ENCODE results near the gene DHH. TPM values are rescaled to one million over a fixed set of nuclear protein-coding genes. Genes with fewer than 3 reads are reported as not detected.
A peak's percentile ranks its signal among the peaks of the same experiment; 100 is the strongest.

Gene DHH
- polyA plus RNA-seq, 3 donors, result not detected

DNA sequence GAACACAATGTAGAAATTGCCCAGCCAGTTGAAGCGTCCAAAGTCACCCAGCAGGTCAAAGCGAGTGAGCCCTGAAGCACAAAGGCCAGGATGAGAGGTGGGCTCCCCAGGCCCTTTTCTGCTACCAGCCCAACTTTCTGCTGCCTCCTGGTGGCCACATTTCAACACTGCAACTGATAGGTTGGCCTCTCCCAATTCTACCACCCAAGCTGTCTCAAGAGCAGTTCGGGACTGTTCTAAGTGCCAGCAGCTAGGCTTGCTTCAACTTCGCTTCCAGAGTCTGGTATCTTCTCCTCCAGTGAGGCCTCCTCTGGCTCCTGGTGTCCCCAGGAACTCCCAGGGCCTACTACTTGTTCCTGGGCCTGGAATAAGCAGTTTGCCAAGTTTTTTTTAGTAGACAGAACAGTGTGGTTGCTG lies 3.4 kb upstream of the DHH start:
- Mint-ChIP-seq H3K27ac (no peak overlapping the region), H3K9me3 (peaks cover 0 to 8% (median 3%) of the 10 kb centered on the region in 7 donors), H3K4me3 (no peak overlapping the region), H3K36me3 (peaks cover 73 to 79% of the 10 kb centered on the region in 2 donors), H3K27me3 (ENCODE audit: low read depth in 3 of 3) (peaks cover 32 to 36% (median 33%) of the 10 kb centered on the region in 3 donors), H3K4me1 (peaks cover 14% of the 10 kb centered on the region)
- Histone ChIP-seq H3K79me2 (ENCODE audit: insufficient read depth, low read length) (no peaks in the 10 kb centered on the region), H3K9ac (ENCODE audit: insufficient read depth, low read length, poor library complexity, severe bottlenecking) (no peak overlapping the region), H3K27ac (ENCODE audit: low read depth in 1 of 2, low read length in 2 of 2) (no peak overlapping the region), H3K4me1 (ENCODE audit: control insufficient read depth in 1 of 2, insufficient read depth in 2 of 2, low read length in 2 of 2) (peaks cover 6 to 14% of the 10 kb centered on the region in 2 donors), H3K9me3 (replicated peaks in 1 of 2; ENCODE audit: control insufficient read depth in 1 of 2, insufficient read depth in 1 of 2, low read length in 2 of 2) (peaks cover 0 to 5% of the 10 kb centered on the region in 2 donors), H3K4me2 (replicated peaks; ENCODE audit: extremely low read depth, low read length, poor library complexity, severe bottlenecking) (no peak overlapping the region), H4K20me1 (ENCODE audit: insufficient read depth, low read length) (peaks cover 35% of the 10 kb centered on the region), H3K36me3 (replicated peaks in 1 of 2; ENCODE audit: control insufficient read depth in 1 of 2, insufficient read depth in 2 of 2, low read length in 2 of 2) (peaks cover 58 to 77% of the 10 kb centered on the region in 2 donors), H2AFZ (ENCODE audit: insufficient read depth, low read depth, low read length, poor library complexity, severe bottlenecking) (no peak overlapping the region), H3K27me3 (ENCODE audit: control insufficient read depth in 2 of 2, insufficient read depth in 2 of 2, low read length in 2 of 2) (peaks cover 29% of the 10 kb centered on the region in 2 donors), H3K4me3 (replicated peaks in 1 of 3; ENCODE audit: low read depth in 2 of 3, low read length in 3 of 3) (no peak overlapping the region)
- intact Hi-C loops (cut with micrococcal nuclease), result loop anchor here in 1 of 2 donors (5.0 kb wide), 1 partner anchor 36 kb away; the partner anchor contains the start of gene KMT2D
- 95% methylated on average over 3 of the region's 4 CpGs for whole genome bisulfite sequencing (ENCODE audit: insufficient coverage)
- peak in 2 of 3 donors; percentile 48 to 51 for DNase-seq
- TF ChIP-seq, protein P1, sequence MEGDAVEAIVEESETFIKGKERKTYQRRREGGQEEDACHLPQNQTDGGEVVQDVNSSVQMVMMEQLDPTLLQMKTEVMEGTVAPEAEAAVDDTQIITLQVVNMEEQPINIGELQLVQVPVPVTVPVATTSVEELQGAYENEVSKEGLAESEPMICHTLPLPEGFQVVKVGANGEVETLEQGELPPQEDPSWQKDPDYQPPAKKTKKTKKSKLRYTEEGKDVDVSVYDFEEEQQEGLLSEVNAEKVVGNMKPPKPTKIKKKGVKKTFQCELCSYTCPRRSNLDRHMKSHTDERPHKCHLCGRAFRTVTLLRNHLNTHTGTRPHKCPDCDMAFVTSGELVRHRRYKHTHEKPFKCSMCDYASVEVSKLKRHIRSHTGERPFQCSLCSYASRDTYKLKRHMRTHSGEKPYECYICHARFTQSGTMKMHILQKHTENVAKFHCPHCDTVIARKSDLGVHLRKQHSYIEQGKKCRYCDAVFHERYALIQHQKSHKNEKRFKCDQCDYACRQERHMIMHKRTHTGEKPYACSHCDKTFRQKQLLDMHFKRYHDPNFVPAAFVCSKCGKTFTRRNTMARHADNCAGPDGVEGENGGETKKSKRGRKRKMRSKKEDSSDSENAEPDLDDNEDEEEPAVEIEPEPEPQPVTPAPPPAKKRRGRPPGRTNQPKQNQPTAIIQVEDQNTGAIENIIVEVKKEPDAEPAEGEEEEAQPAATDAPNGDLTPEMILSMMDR (IDR thresholded peaks at IDR 0.05), result peak; percentile 95

DNA sequence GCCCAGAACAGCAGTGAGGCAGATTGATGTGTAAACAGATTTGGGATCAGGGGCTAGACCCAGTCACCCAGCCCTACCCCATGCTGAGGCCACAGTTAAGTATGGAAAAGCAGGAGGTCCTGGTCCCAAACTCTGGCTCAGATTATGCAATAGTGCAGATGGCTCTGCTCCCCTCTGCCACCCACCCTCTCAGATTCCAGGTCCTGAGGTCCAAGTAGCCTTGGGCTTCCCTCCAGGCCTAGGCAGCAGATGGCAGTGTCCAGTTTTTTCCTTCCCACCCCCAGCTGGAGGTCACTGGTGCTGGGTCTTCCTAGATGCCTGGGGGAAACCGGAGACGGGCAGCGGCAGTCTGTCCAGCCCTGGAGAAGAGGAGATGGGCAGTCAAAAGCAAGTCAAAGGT lies 2.8 kb upstream of the DHH start:
- H3K27me3 ChIP-seq (ENCODE audit: control insufficient read depth in 2 of 2, insufficient read depth in 2 of 2, low read length in 2 of 2), result peaks cover 36% of the 10 kb centered on the region in 2 donors
- no peak overlapping the region for H3K27ac Mint-ChIP-seq
- peaks cover 8 to 18% of the 10 kb centered on the region in 2 donors for H3K4me1 ChIP-seq (ENCODE audit: control insufficient read depth in 1 of 2, insufficient read depth in 2 of 2, low read length in 2 of 2)
- peaks cover 17% of the 10 kb centered on the region for H3K4me1 Mint-ChIP-seq
- H3K4me3 Mint-ChIP-seq, result no peak overlapping the region
- H3K9me3 ChIP-seq (replicated peaks in 1 of 2; ENCODE audit: control insufficient read depth in 1 of 2, insufficient read depth in 1 of 2, low read length in 2 of 2), result peaks cover 0 to 9% of the 10 kb centered on the region in 2 donors
- no peak overlapping the region for H3K9ac ChIP-seq (ENCODE audit: insufficient read depth, low read length, poor library complexity, severe bottlenecking)
- peaks cover 32% of the 10 kb centered on the region for H4K20me1 ChIP-seq (ENCODE audit: insufficient read depth, low read length)
- no CpG with 5 or more reads among the region's 3 CpGs for WGBS (ENCODE audit: insufficient coverage)
- peaks cover 0 to 8% (median 3%) of the 10 kb centered on the region in 7 donors for H3K9me3 Mint-ChIP-seq
- H3K36me3 ChIP-seq (replicated peaks in 1 of 2; ENCODE audit: control insufficient read depth in 1 of 2, insufficient read depth in 2 of 2, low read length in 2 of 2), result peaks cover 52 to 70% of the 10 kb centered on the region in 2 donors
- no peak overlapping the region for H3K4me3 ChIP-seq (replicated peaks in 1 of 3; ENCODE audit: low read depth in 2 of 3, low read length in 3 of 3)
- DNase-seq, result no peak
- peaks cover 39 to 43% (median 40%) of the 10 kb centered on the region in 3 donors for H3K27me3 Mint-ChIP-seq (ENCODE audit: low read depth in 3 of 3)
- H3K4me2 ChIP-seq (replicated peaks; ENCODE audit: extremely low read depth, low read length, poor library complexity, severe bottlenecking), result no peak overlapping the region
- H3K36me3 Mint-ChIP-seq, result peaks cover 67 to 72% of the 10 kb centered on the region in 2 donors
- no peaks in the 10 kb centered on the region for H3K79me2 ChIP-seq (ENCODE audit: insufficient read depth, low read length)
- intact Hi-C loops (cut with micrococcal nuclease), result loop anchor here in 1 of 2 donors (5.0 kb wide), 1 partner anchor 35 kb away; the partner anchor contains the start of gene KMT2D
- H2AFZ ChIP-seq (ENCODE audit: insufficient read depth, low read depth, low read length, poor library complexity, severe bottlenecking), result no peak overlapping the region
- TF ChIP-seq, protein P1 (IDR thresholded peaks at IDR 0.05), result no peak
- H3K27ac ChIP-seq (ENCODE audit: low read depth in 1 of 2, low read length in 2 of 2), result no peak overlapping the region
